MG63 (cell line): Measurements from ENCODE around the gene CPLX1. TPM values are rescaled to one million over a fixed set of nuclear protein-coding genes. Genes with fewer than 3 reads are reported as not detected.
"Not testable (repeated sequence)": the region's sequence is repeated elsewhere in the genome, so short reads cannot be mapped to it uniquely, and the experiment has no call there.

Source experiments
- DNase-seq: peaks from one replicate; pipeline ENCODE4 v3.0.0-alpha.2; 2020
- H3K27me3 ChIP-seq: fragments of 250-450 bp; sonication (Bioruptor Pico); 2 replicates; pipeline ENCODE4 v1.5.1; 2020; ENCODE audit warnings: mild to moderate bottlenecking, moderate library complexity
- H3K36me3 ChIP-seq: fragments of 250-450 bp; sonication (Bioruptor Pico); 2 replicates; pipeline ENCODE4 v1.5.1; 2020; ENCODE audit warnings: mild to moderate bottlenecking, moderate library complexity
- H3K4me3 ChIP-seq: fragments of 250-450 bp; sonication (Bioruptor Pico); 2 replicates; pipeline ENCODE4 v1.5.1; 2020; ENCODE audit warnings: mild to moderate bottlenecking, moderate library complexity
- H3K9me3 ChIP-seq: fragments of 250-450 bp; sonication (Bioruptor Pico); 2 replicates; pipeline ENCODE4 v1.5.1; 2020; ENCODE audit warnings: mild to moderate bottlenecking, moderate library complexity
- total RNA-seq: library from RNA; depleted of rRNA; stranded (reverse); fragments of >200 nt; shearing (Covaris generic); gene quantifications from 2 replicates; pipeline ENCODE4 v1.2.3, GENCODE V29; 2014; ENCODE audit warnings: low replicate concordance

CPLX1 gene
- total RNA-seq, 1 experiment from 2014 or later, result not detected

GRCh38 chr4:766559-767283 is 59.2 kb downstream of the CPLX1 start:
- no peaks in the 10 kb centered on the region for H3K9me3 ChIP-seq
- DNase-seq, result no peak
- no peaks in the 10 kb centered on the region for H3K27me3 ChIP-seq
- H3K36me3 ChIP-seq, result peaks cover 25% of the 10 kb centered on the region
- H3K4me3 ChIP-seq, result no peak overlapping the region

GRCh38 chr4:766152-766515 is 59.8 kb downstream of the CPLX1 start:
- Histone ChIP-seq H3K9me3 (no peaks in the 10 kb centered on the region), H3K4me3 (no peak overlapping the region), H3K36me3 (peaks cover 25% of the 10 kb centered on the region), H3K27me3 (no peaks in the 10 kb centered on the region)
- peak; percentile 47 for DNase-seq

- DNase-seq, result no peak
- no peaks in the 10 kb centered on the region for H3K27me3 ChIP-seq
- H3K4me3 ChIP-seq, result no peak overlapping the region
- H3K36me3 ChIP-seq, result peaks cover 24% of the 10 kb centered on the region
- no peaks in the 10 kb centered on the region for H3K9me3 ChIP-seq
Observed at GRCh38 chr4:764405-765169, 61.3 kb downstream of the CPLX1 start.

GRCh38 chr4:763922-764321 is 62.0 kb downstream of the CPLX1 start:
- H3K4me3 ChIP-seq, result no peak overlapping the region
- no peaks in the 10 kb centered on the region for H3K27me3 ChIP-seq
- H3K36me3 ChIP-seq, result peaks cover 19% of the 10 kb centered on the region
- H3K9me3 ChIP-seq, result no peaks in the 10 kb centered on the region
- no peak for DNase-seq

- DNase-seq, result no peak
- Histone ChIP-seq H3K9me3 (no peaks in the 10 kb centered on the region), H3K27me3 (no peaks in the 10 kb centered on the region), H3K4me3 (no peak overlapping the region), H3K36me3 (peaks cover 15% of the 10 kb centered on the region)
Observed at GRCh38 chr4:763191-763810, 62.6 kb downstream of the CPLX1 start.

GRCh38 chr4:762211-763190 is 63.4 kb downstream of the CPLX1 start:
- Histone ChIP-seq H3K9me3 (no peaks in the 10 kb centered on the region), H3K36me3 (peaks cover 12% of the 10 kb centered on the region), H3K4me3 (no peak overlapping the region), H3K27me3 (no peaks in the 10 kb centered on the region)
- DNase-seq, result no peak

GRCh38 chr4:761739-762138 is 64.2 kb downstream of the CPLX1 start:
- Histone ChIP-seq H3K9me3 (no peaks in the 10 kb centered on the region), H3K36me3 (peaks cover 7% of the 10 kb centered on the region), H3K4me3 (no peak overlapping the region), H3K27me3 (no peaks in the 10 kb centered on the region)
- DNase-seq, result no peak

DNA sequence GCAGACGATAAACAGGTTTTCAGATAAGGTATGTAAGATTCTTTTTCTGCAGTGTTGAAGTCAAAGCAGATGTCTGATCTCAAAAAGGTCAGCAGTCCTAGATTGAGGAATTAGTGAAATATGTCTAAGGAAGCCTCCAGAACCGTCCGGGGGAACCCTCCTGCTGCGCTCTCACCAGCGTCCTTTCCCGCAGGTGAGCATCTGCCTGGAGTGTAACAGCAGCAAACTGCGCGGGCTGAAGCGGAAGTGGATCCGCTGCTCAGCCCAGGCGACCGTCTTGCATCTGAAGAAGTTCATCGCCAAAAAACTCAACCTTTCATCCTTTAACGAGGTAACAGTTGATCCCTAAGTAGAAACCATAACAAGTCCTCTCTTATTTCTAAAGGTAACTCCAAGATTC is 64.8 kb downstream of the CPLX1 start:
- Histone ChIP-seq H3K27me3 (no peaks in the 10 kb centered on the region), H3K36me3 (0 out of 2 replicates have a peak, but pooled peaks cover 5% of the 10 kb centered on the region), H3K9me3 (no peaks in the 10 kb centered on the region), H3K4me3 (no peak overlapping the region)
- DNase-seq, result no peak

DNA sequence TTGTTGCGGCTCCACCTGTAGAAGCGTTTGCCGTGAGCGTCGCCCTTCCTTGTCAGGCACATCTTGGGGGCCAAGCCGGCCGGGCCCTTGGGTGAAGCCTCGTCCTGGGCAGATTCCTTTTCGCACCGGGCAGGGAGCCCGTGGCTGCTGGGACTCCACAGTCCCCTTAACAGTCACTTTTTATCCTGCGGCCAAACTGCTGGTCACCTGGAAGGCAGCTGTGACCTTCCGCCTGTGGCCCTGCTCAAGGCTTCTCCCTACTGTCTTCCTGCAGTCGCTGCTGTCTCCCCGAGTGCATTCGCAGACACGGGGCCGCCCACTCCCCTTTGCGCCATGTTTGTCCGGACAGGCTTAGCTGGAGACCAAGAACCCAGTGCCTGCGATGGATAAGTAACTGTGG is 65.3 kb downstream of the CPLX1 start:
- Histone ChIP-seq H3K9me3 (no peaks in the 10 kb centered on the region), H3K27me3 (no peaks in the 10 kb centered on the region), H3K4me3 (no peak overlapping the region), H3K36me3 (0 out of 2 replicates have a peak, but pooled peaks cover 2% of the 10 kb centered on the region)
- no peak for DNase-seq

DNA sequence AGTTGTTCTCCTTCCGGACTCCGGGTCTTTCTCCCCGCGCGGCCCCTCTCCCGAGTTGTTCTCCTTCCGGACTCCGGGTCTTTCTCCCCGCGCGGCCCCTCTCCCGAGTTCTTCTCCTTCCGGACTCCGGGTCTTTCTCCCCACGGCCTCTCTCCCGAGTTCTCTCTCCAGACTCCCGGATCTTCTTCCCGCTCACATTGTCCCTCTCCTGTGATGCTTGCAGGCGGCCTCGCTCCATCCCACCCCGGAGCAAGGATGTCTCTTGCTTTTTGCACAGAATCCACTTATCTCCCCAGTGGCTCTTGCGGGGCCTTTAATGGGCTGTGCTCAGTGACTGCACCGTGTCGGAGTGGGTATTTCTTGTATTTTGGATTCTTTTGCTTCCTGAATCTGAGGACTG is 66.1 kb downstream of the CPLX1 start:
- not testable (repeated sequence) for DNase-seq

DNA sequence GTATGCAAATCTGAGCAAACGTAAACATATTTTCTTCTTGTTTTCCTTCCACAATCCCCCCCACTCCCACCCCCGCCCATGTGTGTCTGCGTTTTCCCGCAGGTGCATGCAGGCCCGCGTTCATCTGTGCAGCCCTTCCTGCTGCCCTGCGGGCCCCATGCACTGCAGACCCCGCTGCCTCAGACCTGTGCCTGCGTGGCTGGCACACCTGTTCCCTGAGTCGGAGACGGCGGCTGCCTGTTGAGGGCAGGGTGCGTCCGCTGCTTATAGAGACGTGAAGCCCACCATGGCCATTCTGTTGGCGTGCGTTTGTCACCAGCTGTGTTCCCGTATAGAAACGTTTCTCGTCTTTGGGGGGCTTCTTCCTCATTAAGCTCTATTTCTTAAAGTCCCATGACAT is 68.8 kb downstream of the CPLX1 start:
- no peak for DNase-seq
- no peaks in the 10 kb centered on the region for H3K27me3 ChIP-seq
- H3K9me3 ChIP-seq, result no peaks in the 10 kb centered on the region
- 0 out of 2 replicates have a peak, but pooled peaks cover 2% of the 10 kb centered on the region for H3K36me3 ChIP-seq
- H3K4me3 ChIP-seq, result no peak overlapping the region

More for the DNA sequence above, 66.1 kb downstream of the CPLX1 start:
- H3K4me3 ChIP-seq, H3K36me3 ChIP-seq, H3K9me3 ChIP-seq, H3K27me3 ChIP-seq: not testable (repeated sequence)

GRCh38 chr4:754221-755120 is 71.5 kb downstream of the CPLX1 start:
- Histone ChIP-seq H3K9me3 (no peaks in the 10 kb centered on the region), H3K4me3 (no peak overlapping the region), H3K36me3 (peaks cover 2% of the 10 kb centered on the region; the same call in 1 of the 2 replicates), H3K27me3 (no peaks in the 10 kb centered on the region)
- DNase-seq, result no peak

- not testable (repeated sequence) for H3K4me3 ChIP-seq, H3K36me3 ChIP-seq, H3K9me3 ChIP-seq, DNase-seq, H3K27me3 ChIP-seq
Observed at GRCh38 chr4:753186-753585, 72.7 kb downstream of the CPLX1 start.

DNA sequence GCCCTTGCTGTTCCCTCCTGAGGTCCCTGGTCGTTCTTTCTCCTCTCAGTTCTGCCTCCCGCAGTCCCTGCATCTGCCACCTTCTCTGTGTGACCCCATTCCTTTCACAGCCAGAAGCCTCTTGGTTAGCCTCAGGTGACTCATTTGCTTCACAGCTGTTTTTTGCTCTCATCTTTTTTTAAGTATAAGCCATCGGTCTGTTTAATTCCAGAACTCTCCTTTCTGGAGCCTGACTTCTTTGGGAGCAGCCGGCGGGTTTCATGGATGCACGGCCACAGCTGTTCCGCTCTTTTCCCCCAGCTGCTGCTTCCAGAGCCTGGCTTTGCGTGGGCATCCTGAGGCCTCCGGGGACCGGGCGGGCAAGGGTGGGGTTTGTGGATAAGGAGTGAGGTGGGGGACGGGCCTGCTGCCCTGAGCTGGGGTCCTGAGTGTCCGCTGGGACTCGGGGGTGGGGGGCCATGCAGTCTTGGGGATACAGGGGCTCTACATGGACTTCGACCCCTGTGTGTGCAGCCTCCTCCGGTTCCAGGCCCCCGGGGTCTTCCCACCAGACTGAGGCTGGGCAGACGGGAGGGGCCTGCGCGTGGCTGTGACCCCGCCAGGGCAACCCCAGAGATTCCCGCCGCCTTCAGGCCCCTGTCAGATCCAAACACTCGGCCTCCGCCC is 73.6 kb downstream of the CPLX1 start:
- no peaks in the 10 kb centered on the region for H3K27me3 ChIP-seq
- H3K4me3 ChIP-seq, result no peak overlapping the region
- no peaks in the 10 kb centered on the region for H3K9me3 ChIP-seq
- peaks cover 6% of the 10 kb centered on the region for H3K36me3 ChIP-seq
- DNase-seq, result no peak

DNA sequence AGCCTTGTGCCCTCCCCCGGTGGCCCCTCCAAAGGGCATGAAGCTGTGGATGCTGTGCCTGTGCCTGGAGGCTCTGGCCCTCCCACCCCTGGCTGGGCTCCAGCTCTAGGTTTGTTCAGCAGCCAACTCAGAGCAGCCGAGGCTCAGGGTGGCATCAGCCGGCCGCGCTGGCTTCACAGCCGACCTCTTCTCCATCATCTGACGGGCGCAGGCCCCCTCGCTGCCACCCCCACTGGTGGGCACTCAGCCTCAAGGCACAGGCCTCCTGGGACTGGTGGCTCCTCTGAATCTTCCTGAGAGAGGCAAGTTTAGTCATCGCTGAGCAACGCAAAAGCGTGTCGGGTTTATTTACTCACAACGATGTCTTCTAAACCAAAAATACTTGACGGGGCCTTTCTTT is 74.3 kb downstream of the CPLX1 start:
- no peak for DNase-seq
- no peak overlapping the region for H3K4me3 ChIP-seq
- no peaks in the 10 kb centered on the region for H3K9me3 ChIP-seq
- no peaks in the 10 kb centered on the region for H3K27me3 ChIP-seq
- peaks cover 6% of the 10 kb centered on the region for H3K36me3 ChIP-seq
